ENCODE results near the gene BBS7.

The BBS7 gene

GRCh38 chr4:121817701-121818100 lies 52.6 kb downstream of the BBS7 start:
- no peak for TF ChIP-seq ZNF274 (IDR thresholded peaks at IDR 0.05; ENCODE audit: low read depth, low read length)
- H3K4me3 ChIP-seq (ENCODE audit: low read length) = no peak overlapping the region

GRCh38 chr4:121817006-121817405 lies 53.3 kb downstream of the BBS7 start:
- no peak for TF ChIP-seq ZNF274 (IDR thresholded peaks at IDR 0.05; ENCODE audit: low read depth, low read length)
- H3K4me3 ChIP-seq (ENCODE audit: low read length) = no peak overlapping the region

- TF ChIP-seq ZNF274 (IDR thresholded peaks at IDR 0.05; ENCODE audit: low read depth, low read length) = no peak
- no peak overlapping the region for H3K4me3 ChIP-seq (ENCODE audit: low read length)
Observed at GRCh38 chr4:121814756-121815155, 55.5 kb downstream of the BBS7 start.

- no peak overlapping the region for H3K4me3 ChIP-seq (ENCODE audit: low read length)
- TF ChIP-seq ZNF274 (IDR thresholded peaks at IDR 0.05; ENCODE audit: low read depth, low read length) = no peak
Observed at GRCh38 chr4:121811122-121811521, 59.2 kb downstream of the BBS7 start.

- no peak overlapping the region for H3K4me3 ChIP-seq (ENCODE audit: low read length)
- no peak for TF ChIP-seq ZNF274 (IDR thresholded peaks at IDR 0.05; ENCODE audit: low read depth, low read length)
Observed at GRCh38 chr4:121806411-121806810, 63.9 kb downstream of the BBS7 start.

GRCh38 chr4:121801715-121802075 lies 68.6 kb downstream of the BBS7 start:
- peak overlapping the region; percentile 99 for H3K4me3 ChIP-seq (ENCODE audit: low read length)
- no peak for TF ChIP-seq ZNF274 (IDR thresholded peaks at IDR 0.05; ENCODE audit: low read depth, low read length)

- peak within 1 kb of the TSS; percentile 99 for H3K4me3 ChIP-seq (ENCODE audit: low read length)
- TF ChIP-seq ZNF274 (IDR thresholded peaks at IDR 0.05; ENCODE audit: low read depth, low read length) = no peak
Observed at GRCh38 chr4:121800961-121801714, 69.1 kb downstream of the BBS7 start, which contains the start of gene EXOSC9. Gene EXOSC9, plus strand, starts transcription at chr4:121801323. Its CDS starts 102 bp downstream, at chr4:121801425.

GRCh38 chr4:121800638-121800960 lies 69.7 kb downstream of the BBS7 start:
- peak overlapping the region; percentile 99 for H3K4me3 ChIP-seq (ENCODE audit: low read length)
- no peak for TF ChIP-seq ZNF274 (IDR thresholded peaks at IDR 0.05; ENCODE audit: low read depth, low read length)

- no peak for TF ChIP-seq ZNF274 (IDR thresholded peaks at IDR 0.05; ENCODE audit: low read depth, low read length)
- H3K4me3 ChIP-seq (ENCODE audit: low read length) = no peak overlapping the region; the same call in 1 of the 2 replicates
Observed at GRCh38 chr4:121799867-121800501, 70.3 kb downstream of the BBS7 start.

GRCh38 chr4:121799208-121799823 lies 71.0 kb downstream of the BBS7 start:
- TF ChIP-seq ZNF274 (IDR thresholded peaks at IDR 0.05; ENCODE audit: low read depth, low read length) = no peak
- no peak overlapping the region for H3K4me3 ChIP-seq (ENCODE audit: low read length)

- no peak overlapping the region for H3K4me3 ChIP-seq (ENCODE audit: low read length)
- TF ChIP-seq ZNF274 (IDR thresholded peaks at IDR 0.05; ENCODE audit: low read depth, low read length) = no peak
Observed at GRCh38 chr4:121796283-121796682, 74.0 kb downstream of the BBS7 start.

- no peak overlapping the region for H3K4me3 ChIP-seq (ENCODE audit: low read length)
- TF ChIP-seq ZNF274 (IDR thresholded peaks at IDR 0.05; ENCODE audit: low read depth, low read length) = no peak
Observed at GRCh38 chr4:121794505-121795188, 75.6 kb downstream of the BBS7 start.

- no peak for TF ChIP-seq ZNF274 (IDR thresholded peaks at IDR 0.05; ENCODE audit: low read depth, low read length)
- no peak overlapping the region for H3K4me3 ChIP-seq (ENCODE audit: low read length)
Observed at GRCh38 chr4:121792966-121793365, 77.3 kb downstream of the BBS7 start.

GRCh38 chr4:121791481-121791880 lies 78.8 kb downstream of the BBS7 start:
- TF ChIP-seq ZNF274 (IDR thresholded peaks at IDR 0.05; ENCODE audit: low read depth, low read length) = no peak
- no peak overlapping the region for H3K4me3 ChIP-seq (ENCODE audit: low read length)
